HEK293 (cell line): ENCODE measurements around the gene DNAJB7.
"Not testable (repeated sequence)": the region's sequence is repeated elsewhere in the genome, so short reads cannot be mapped to it uniquely, and the experiment has no call there.

Source experiments
- CTCF ChIA-PET: fragments of 350-600 bp; formaldehyde crosslinking; extraction: SDS; loops from one replicate; lab custom pipeline; 2021; ENCODE audit warnings: antibody characterized with exemption; lab: Yijun Ruan, JAX
- POLR2A ChIA-PET: fragments of 300-600 bp; formaldehyde crosslinking; extraction: SDS; loops from one replicate; lab custom pipeline; 2020; ENCODE audit warnings: antibody characterized with exemption, inconsistent platforms; lab: Yijun Ruan, JAX
- H3K27ac ChIP-seq: fragments of 200-500 bp; sonication (Bioruptor generic); 2 replicates; pipeline ENCODE4 v1.5.1; 2014; ENCODE audit warnings: low read depth, low read length, control low read depth, inconsistent platforms; ENCODE audit errors: extremely low read depth
- H3K36me3 ChIP-seq, 2 experiments: fragments of 200-500 bp in 1 of 2; sonication (Bioruptor generic) in 1 of 2; 1 replicate in 1 of 2; 2 replicates in 1 of 2; pipeline ENCODE4 v1.5.1; 2014 to 2017; ENCODE audit warnings: inconsistent platforms in 2 of 2, low read length in 2 of 2; ENCODE audit not compliant: control insufficient read depth in 2 of 2, insufficient read depth in 1 of 2
- H3K4me1 ChIP-seq: fragments of 200-500 bp; sonication (Bioruptor generic); 2 replicates; pipeline ENCODE4 v1.5.1; 2014; ENCODE audit warnings: mild to moderate bottlenecking, low read length, inconsistent platforms; ENCODE audit not compliant: control insufficient read depth, insufficient read depth
- H3K4me3 ChIP-seq: 2 replicates; pipeline ENCODE4 v1.5.1; 2011; ENCODE audit warnings: low read depth, mild to moderate bottlenecking, control low read depth, low read length, moderate library complexity
- H3K9me3 ChIP-seq: fragments of 200-500 bp; sonication (Bioruptor generic); 2 replicates; pipeline ENCODE4 v1.5.1; 2014; ENCODE audit warnings: low read depth, low read length, inconsistent platforms; ENCODE audit not compliant: control insufficient read depth, insufficient read depth
- IKZF3 ChIP-seq: fragments of 450-650 bp; IDR thresholded peaks from 2 replicates; pipeline ENCODE4 v1.5.0; 2018; ENCODE audit warnings: missing biosample characterization, mild to moderate bottlenecking, missing genetic modification characterization, moderate library complexity
- INSM2 ChIP-seq: fragments of 450-650 bp; formaldehyde crosslinking; IDR thresholded peaks from 2 replicates; pipeline ENCODE4 v1.5.1; 2016; ENCODE audit warnings: missing biosample characterization, missing genetic modification characterization
- SP2 ChIP-seq: fragments of 450-650 bp; formaldehyde crosslinking; IDR thresholded peaks from 2 replicates; pipeline ENCODE4 v1.5.1; 2016; ENCODE audit warnings: missing biosample characterization, missing genetic modification characterization
- SP7 ChIP-seq: fragments of 450-650 bp; formaldehyde crosslinking; IDR thresholded peaks from 2 replicates; pipeline ENCODE4 v1.5.1; 2016; ENCODE audit warnings: missing biosample characterization, missing genetic modification characterization
- ZBTB6 ChIP-seq: fragments of 450-650 bp; formaldehyde crosslinking; IDR thresholded peaks from 2 replicates; pipeline ENCODE4 v1.5.1; 2017; ENCODE audit warnings: missing biosample characterization, missing genetic modification characterization
- ZEB2 ChIP-seq: fragments of 450-650 bp; formaldehyde crosslinking; IDR thresholded peaks from 2 replicates; pipeline ENCODE4 v1.5.1; 2016; ENCODE audit warnings: missing biosample characterization, missing genetic modification characterization
- ZNF148 ChIP-seq: fragments of 450-650 bp; formaldehyde crosslinking; IDR thresholded peaks from 2 replicates; pipeline ENCODE4 v1.5.0; 2017; ENCODE audit warnings: missing biosample characterization, missing genetic modification characterization, borderline replicate concordance
- ZNF416 ChIP-seq: fragments of 450-650 bp; formaldehyde crosslinking; IDR thresholded peaks from 2 replicates; pipeline ENCODE4 v1.5.1; 2016; ENCODE audit warnings: missing biosample characterization, missing genetic modification characterization
- TF ChIP-seq, protein P1 (sequence below): fragments of 450-650 bp; formaldehyde crosslinking; IDR thresholded peaks from 2 replicates; pipeline ENCODE4 v1.5.1; 2017; ENCODE audit warnings: missing biosample characterization, missing genetic modification characterization

DNAJB7 gene

GRCh38 chr22:40826984-40827741 is 34.8 kb downstream of the DNAJB7 start:
- POLR2A ChIA-PET, result no interaction called here
- no peak overlapping the region for H3K27ac ChIP-seq
- no peak overlapping the region for H3K4me3 ChIP-seq
- no peaks in the 10 kb centered on the region for H3K9me3 ChIP-seq
- peak; percentile 34; the same call in 1 of the 2 replicates for TF ChIP-seq SP7 (tag by site-specific recombination)
- TF ChIP-seq, protein P1, sequence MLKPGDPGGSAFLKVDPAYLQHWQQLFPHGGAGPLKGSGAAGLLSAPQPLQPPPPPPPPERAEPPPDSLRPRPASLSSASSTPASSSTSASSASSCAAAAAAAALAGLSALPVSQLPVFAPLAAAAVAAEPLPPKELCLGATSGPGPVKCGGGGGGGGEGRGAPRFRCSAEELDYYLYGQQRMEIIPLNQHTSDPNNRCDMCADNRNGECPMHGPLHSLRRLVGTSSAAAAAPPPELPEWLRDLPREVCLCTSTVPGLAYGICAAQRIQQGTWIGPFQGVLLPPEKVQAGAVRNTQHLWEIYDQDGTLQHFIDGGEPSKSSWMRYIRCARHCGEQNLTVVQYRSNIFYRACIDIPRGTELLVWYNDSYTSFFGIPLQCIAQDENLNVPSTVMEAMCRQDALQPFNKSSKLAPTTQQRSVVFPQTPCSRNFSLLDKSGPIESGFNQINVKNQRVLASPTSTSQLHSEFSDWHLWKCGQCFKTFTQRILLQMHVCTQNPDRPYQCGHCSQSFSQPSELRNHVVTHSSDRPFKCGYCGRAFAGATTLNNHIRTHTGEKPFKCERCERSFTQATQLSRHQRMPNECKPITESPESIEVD (tag by site-specific recombination), result peak; percentile 70
- TF ChIP-seq IKZF3 (tag by site-specific recombination), result 0 out of 2 replicates have a peak, but pooled peaks have one; percentile 53
- TF ChIP-seq INSM2 (tag by site-specific recombination), result no peak
- TF ChIP-seq, all 188 proteins: peak for 3
- no peaks in the 10 kb centered on the region for H3K4me1 ChIP-seq
- H3K36me3 ChIP-seq, result peaks cover 56 to 89% of the 10 kb centered on the region in 2 experiments
- CTCF ChIA-PET, result interaction anchor here (1.1 kb wide), 1 partner anchor 144 kb away, joined by 3 read pairs; no protein-coding TSS in a partner anchor

DNA sequence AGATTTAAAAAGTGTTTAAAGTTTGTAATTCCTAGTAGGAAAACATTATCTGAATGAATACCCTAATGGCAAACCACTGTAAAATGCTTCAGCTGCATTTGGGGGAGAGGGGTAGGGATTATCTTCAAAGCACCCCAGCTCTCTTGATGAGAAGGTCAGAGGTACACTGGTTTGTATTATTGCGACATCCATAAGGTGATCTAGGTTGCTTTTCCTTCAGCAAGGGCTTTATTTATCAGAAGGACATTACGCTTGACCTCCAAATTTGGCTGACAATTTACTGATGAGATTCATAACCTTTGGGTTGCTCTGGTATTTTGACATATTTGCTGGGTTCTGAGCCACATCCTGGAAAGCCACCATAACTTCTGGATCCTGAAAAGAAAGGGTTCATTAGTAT is 35.6 kb downstream of the DNAJB7 start:
- H3K4me3 ChIP-seq, CTCF ChIA-PET, H3K9me3 ChIP-seq, H3K27ac ChIP-seq, H3K4me1 ChIP-seq, POLR2A ChIA-PET: not testable (repeated sequence)
- H3K36me3 ChIP-seq, result peaks cover 48 to 81% of the 10 kb centered on the region in 2 experiments

GRCh38 chr22:40823426-40823825 is 38.5 kb downstream of the DNAJB7 start:
- POLR2A ChIA-PET, result no interaction called here
- H3K4me1 ChIP-seq, result no peaks in the 10 kb centered on the region
- H3K36me3 ChIP-seq, result peaks cover 21 to 55% of the 10 kb centered on the region in 2 experiments
- no peaks in the 10 kb centered on the region for H3K9me3 ChIP-seq
- CTCF ChIA-PET, result interaction anchor here (0.6 to 2.0 kb wide), 2 partner anchors 9 to 209 kb away, joined by 3 to 6 read pairs; no protein-coding TSS in a partner anchor
- H3K4me3 ChIP-seq, result no peak overlapping the region
- no peak for TF ChIP-seq SP2 (tag by site-specific recombination)
- TF ChIP-seq ZEB2 (tag by site-specific recombination), result peak; percentile 44; the same call in 1 of the 2 replicates
- no peak for TF ChIP-seq ZNF148 (tag by site-specific recombination)
- TF ChIP-seq ZBTB6 (tag by site-specific recombination), result no peak
- no peak for TF ChIP-seq ZNF416 (tag by site-specific recombination)
- H3K27ac ChIP-seq, result no peak overlapping the region
